GM12891 (cell line): ENCODE measurements around the gene ORAI1.

Experiments used
- DNase-seq: peaks from one replicate; pipeline ENCODE4 v3.0.0; 2011; ENCODE audit warnings: low spot score; ENCODE audit not compliant: insufficient read length
- FAIRE-seq: peaks from 2 replicates; lab custom pipeline; 2011; peaks lifted over from hg19 to GRCh38; lab: Jason Lieb, UNC
- PAX5 ChIP-seq: IDR thresholded peaks from 2 replicates; pipeline ENCODE4 v1.6.1; 2011; ENCODE audit warnings: low read length, moderate library complexity, mild to moderate bottlenecking; ENCODE audit not compliant: insufficient read depth, severe bottlenecking
- POLR2A ChIP-seq: IDR thresholded peaks from 2 replicates; pipeline ENCODE4 v1.6.1; 2011; ENCODE audit warnings: low read depth, low read length, control low read depth
- POLR2AphosphoS5 ChIP-seq: IDR thresholded peaks from 2 replicates; pipeline ENCODE4 v1.6.1; 2011; ENCODE audit warnings: low read depth, low read length, control low read depth
- POU2F2 ChIP-seq: IDR thresholded peaks from 2 replicates; pipeline ENCODE4 v1.6.1; 2011; ENCODE audit warnings: low read depth, mild to moderate bottlenecking, control low read depth, low read length, moderate library complexity
- SPI1 ChIP-seq: IDR thresholded peaks from 2 replicates; pipeline ENCODE4 v1.6.1; 2011; ENCODE audit warnings: low read depth, low read length, control low read depth
- TAF1 ChIP-seq: IDR thresholded peaks from 2 replicates; pipeline ENCODE4 v1.6.1; 2011; ENCODE audit warnings: low read depth, low read length, control low read depth

ORAI1 gene

DNA sequence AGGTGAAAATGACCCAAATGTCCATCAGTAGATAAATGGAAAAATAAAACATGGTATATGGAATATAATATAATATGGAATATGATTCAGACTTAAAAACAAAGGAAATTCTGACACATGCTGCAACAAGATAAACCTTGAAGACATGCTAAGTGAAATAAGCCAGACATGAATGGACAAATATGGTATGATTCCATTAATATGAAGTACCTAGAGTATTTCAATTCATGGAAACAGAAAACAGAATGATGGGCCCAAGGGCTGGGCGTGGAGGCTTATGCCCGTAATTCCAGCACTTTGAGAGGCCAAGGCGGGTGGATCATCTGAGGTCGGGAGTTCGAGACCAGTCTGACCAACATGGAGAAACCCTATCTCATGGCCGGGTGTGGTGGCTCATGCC is 22.7 kb upstream of the ORAI1 start:
- no peak for DNase-seq
- FAIRE-seq, result no peak
- TF ChIP-seq SPI1, result no peak
- TF ChIP-seq POLR2AphosphoS5, result no peak
- TF ChIP-seq POLR2A, result no peak
- no peak for TF ChIP-seq PAX5
- no peak for TF ChIP-seq TAF1
- TF ChIP-seq POU2F2, result no peak

- FAIRE-seq, result no peak
- TF ChIP-seq POLR2A (no peak), TAF1 (no peak), POLR2AphosphoS5 (no peak), POU2F2 (no peak), SPI1 (no peak), PAX5 (no peak)
These were observed 18.0 kb upstream of the ORAI1 start for GRCh38 chr12:121608301-121608700.

DNA sequence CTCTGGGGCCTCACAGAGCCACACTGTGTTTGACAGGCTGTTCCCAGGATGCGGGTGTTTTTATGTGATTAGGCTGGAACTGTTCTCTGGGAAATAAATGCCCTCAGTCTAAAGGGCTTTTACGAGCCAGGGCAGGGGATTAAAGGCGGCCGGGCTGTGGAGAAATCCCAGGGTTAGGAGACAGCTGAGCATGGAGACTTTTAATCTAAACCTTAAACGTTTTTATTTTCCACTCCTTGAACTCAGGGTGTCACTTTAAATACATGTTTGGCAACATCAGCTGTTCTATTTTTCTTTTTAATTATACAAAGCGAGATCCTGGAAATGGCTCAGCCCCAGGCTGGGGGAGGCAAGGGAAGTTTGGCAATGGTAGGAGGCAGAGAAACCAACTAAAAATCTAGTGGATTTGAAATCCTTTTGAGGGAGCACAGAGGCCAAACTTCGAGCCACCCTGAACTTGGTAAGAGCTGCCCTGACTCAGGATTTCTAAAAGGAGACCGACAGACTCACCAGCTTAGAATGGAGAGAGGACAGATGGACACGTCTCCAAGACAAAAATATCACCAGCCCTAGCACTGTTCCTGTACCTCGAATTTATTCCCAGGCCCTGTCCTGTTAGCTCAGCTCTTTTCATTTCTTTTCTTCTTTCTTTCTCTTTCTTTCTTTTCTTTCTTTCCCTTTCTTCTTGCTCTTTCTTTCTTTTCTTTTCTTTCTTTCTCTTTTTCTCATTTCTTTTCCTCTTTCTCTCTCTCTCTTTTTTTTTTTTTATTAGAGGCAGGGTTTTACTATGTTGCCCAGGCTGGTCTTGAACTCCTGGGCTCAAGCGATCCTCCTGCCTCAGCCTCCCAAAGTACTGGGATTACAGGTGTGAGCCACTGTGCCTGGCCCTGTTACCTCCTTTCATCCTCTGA is 15.8 kb upstream of the ORAI1 start:
- FAIRE-seq, result no peak
- DNase-seq, result no peak
- TF ChIP-seq POU2F2, result no peak
- TF ChIP-seq SPI1, result no peak
- no peak for TF ChIP-seq POLR2A

More at GRCh38 chr12:121608301-121608700, 18.0 kb upstream of the ORAI1 start:
- no peak for DNase-seq

DNA sequence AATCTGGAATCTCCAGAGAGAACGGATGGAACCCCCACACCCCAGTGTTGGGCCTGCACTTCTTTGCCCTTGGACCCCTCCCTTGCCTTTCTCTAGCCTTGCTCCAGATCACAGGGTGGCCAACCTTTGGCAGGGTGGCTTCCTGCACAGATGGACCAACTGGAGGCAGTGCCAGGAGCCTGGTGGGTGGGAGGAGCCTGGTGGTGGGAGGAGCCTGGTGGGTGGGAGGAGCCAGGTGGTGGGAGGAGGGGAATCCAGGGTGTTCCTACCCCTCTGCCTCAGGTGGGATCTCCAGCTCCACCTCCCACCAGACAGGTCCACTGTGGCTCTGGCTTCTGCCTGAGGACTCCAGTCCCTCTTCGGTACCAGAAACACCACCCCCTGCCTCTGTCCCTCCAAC is 15.0 kb upstream of the ORAI1 start:
- FAIRE-seq (no peak), DNase-seq (no peak)
- no peak for TF ChIP-seq POLR2AphosphoS5
- TF ChIP-seq POU2F2, result no peak
- TF ChIP-seq POLR2A, result no peak
- no peak for TF ChIP-seq SPI1
- no peak for TF ChIP-seq PAX5
- no peak for TF ChIP-seq TAF1

DNA sequence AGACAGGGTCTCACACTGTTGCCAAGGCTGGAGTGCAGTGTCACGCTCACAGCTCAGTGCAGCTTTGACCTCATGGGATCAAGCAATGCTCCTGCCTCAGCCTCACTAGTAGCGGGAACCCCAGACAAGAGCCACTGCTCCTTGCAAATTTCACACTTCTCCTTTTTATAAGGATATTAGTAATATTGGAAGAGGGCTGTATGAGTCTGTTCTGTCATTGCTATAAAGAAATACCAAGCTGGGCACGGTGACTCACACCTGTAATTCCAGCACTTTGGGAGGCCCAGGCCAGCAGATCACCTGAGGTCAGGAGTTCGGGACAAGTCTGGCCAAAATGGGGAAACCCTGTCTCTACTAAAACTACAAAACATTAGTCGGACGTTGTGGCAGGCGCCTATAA is 12.9 kb upstream of the ORAI1 start:
- DNase-seq (no peak), FAIRE-seq (no peak)
- TF ChIP-seq POLR2A (no peak), POLR2AphosphoS5 (no peak), PAX5 (no peak), TAF1 (no peak), SPI1 (peak; percentile 85), POU2F2 (no peak)

DNA sequence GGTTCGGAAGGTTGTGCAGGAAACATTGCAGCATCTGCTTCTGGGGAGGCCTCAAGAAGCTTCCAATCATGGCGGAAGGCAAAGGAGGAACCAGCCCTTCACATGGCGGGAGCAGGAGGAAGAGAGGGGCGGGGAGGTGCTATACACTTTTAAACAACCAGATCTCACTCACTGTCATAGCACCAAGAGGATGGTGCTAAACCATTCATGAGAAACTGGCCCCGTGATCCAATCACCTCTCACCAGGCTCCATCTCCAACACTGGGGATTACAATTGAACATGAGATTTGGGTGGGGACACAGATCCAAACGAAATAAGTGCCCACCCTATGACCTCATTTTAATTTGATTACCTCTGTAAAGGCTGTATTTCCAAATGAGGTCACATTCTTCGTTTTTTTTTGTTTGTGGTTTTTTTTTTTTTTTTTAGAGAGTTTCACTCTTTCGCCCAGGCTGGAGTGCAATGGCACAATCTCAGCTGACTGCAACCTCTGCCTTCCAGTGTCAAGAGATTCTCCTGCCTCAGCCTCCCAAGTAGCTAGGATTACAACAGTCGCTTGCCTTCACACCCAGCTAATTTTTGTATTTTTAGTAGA is 11.4 kb upstream of the ORAI1 start:
- TF ChIP-seq POU2F2 (no peak), PAX5 (no peak), TAF1 (no peak), POLR2A (no peak), POLR2AphosphoS5 (no peak), SPI1 (no peak)
- DNase-seq, result no peak
- no peak for FAIRE-seq

GRCh38 chr12:121618659-121619233 is 7.6 kb upstream of the ORAI1 start:
- no peak for TF ChIP-seq SPI1
- TF ChIP-seq PAX5, result no peak
- TF ChIP-seq POU2F2, result no peak
- no peak for DNase-seq
- FAIRE-seq, result no peak

DNA sequence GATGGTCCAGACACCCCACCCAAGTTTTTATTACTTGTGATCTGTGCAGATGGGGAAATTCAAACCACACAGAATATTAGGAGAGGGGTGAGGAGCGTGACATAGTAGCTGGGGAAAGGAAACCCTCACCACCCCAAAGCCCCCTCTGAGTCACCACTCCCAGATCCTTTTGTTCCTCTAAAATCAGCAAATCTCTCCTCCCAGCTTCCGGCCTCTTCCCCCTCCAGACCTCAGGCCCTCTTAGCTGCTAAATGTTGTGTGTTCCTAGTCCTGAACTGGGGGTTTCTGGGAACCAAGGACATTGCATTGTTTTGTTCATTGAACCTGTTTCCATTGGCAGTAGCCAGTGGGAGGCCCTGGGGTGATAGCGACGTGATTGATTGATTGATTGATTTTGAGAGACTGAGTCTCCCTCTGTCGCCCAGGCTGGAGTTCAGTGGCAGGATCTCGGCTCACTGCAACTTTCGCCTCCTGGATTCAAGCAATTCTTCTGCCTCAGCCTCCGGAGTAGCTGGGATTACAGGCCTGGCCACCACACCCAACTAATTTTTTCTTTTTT is 5.9 kb upstream of the ORAI1 start:
- TF ChIP-seq PAX5 (no peak), POU2F2 (no peak), SPI1 (no peak), POLR2A (no peak), POLR2AphosphoS5 (no peak), TAF1 (no peak)
- FAIRE-seq (no peak), DNase-seq (no peak)

- DNase-seq (no peak), FAIRE-seq (no peak)
These were observed 717 bp downstream of the ORAI1 start for GRCh38 chr12:121626853-121627640.

More at GRCh38 chr12:121626853-121627640, 717 bp downstream of the ORAI1 start:
- TF ChIP-seq TAF1 (peak; percentile 47; the same call in 1 of the 2 replicates), POU2F2 (0 out of 2 replicates have a peak, but pooled peaks have one; percentile 13), POLR2AphosphoS5 (no peak), SPI1 (no peak), POLR2A (peak; percentile 76), PAX5 (no peak)
